ENCODE measurements around the gene TMEM229B.

Gene TMEM229B

GRCh38 chr14:67474366-67474765 is 14.2 kb downstream of the TMEM229B start:
- TF ChIP-seq ZFX (IDR thresholded peaks at IDR 0.05; ENCODE audit: borderline replicate concordance), result no peak
- no peak for TF ChIP-seq CTCF (IDR thresholded peaks at IDR 0.05)
- H3K27ac ChIP-seq, result no peak overlapping the region

- no peak for TF ChIP-seq ZFX (IDR thresholded peaks at IDR 0.05; ENCODE audit: borderline replicate concordance)
- TF ChIP-seq CTCF (IDR thresholded peaks at IDR 0.05), result no peak
These were observed 15.0 kb downstream of the TMEM229B start for GRCh38 chr14:67473290-67474082.

GRCh38 chr14:67472726-67473125 is 15.8 kb downstream of the TMEM229B start:
- TF ChIP-seq ZFX (IDR thresholded peaks at IDR 0.05; ENCODE audit: borderline replicate concordance) (no peak), CTCF (IDR thresholded peaks at IDR 0.05) (no peak)
- no peak overlapping the region for H3K27ac ChIP-seq

More at GRCh38 chr14:67473290-67474082, 15.0 kb downstream of the TMEM229B start:
- no peak overlapping the region for H3K27ac ChIP-seq

- H3K27ac ChIP-seq, result no peak overlapping the region
- no peak for TF ChIP-seq ZFX (IDR thresholded peaks at IDR 0.05; ENCODE audit: borderline replicate concordance)
- no peak for TF ChIP-seq CTCF (IDR thresholded peaks at IDR 0.05)
These were observed 18.6 kb downstream of the TMEM229B start for GRCh38 chr14:67469954-67470353.

- no peak overlapping the region for H3K27ac ChIP-seq
- TF ChIP-seq CTCF (IDR thresholded peaks at IDR 0.05) (no peak), ZFX (IDR thresholded peaks at IDR 0.05; ENCODE audit: borderline replicate concordance) (no peak)
These were observed 20.2 kb downstream of the TMEM229B start for GRCh38 chr14:67468378-67468730.

GRCh38 chr14:67467134-67467533 is 21.4 kb downstream of the TMEM229B start:
- TF ChIP-seq ZFX (IDR thresholded peaks at IDR 0.05; ENCODE audit: borderline replicate concordance), result no peak
- no peak for TF ChIP-seq CTCF (IDR thresholded peaks at IDR 0.05)
- no peak overlapping the region for H3K27ac ChIP-seq

- no peak overlapping the region for H3K27ac ChIP-seq
- TF ChIP-seq CTCF (IDR thresholded peaks at IDR 0.05) (no peak), ZFX (IDR thresholded peaks at IDR 0.05; ENCODE audit: borderline replicate concordance) (no peak)
These were observed 23.6 kb downstream of the TMEM229B start for GRCh38 chr14:67464879-67465278.

Measured in 22Rv1 (cell line).